Renal cortex interstitium (tissue), 11 donors: Measurements from ENCODE around the gene SHISA6. TPM values are rescaled to one million over a fixed set of nuclear protein-coding genes. Genes with fewer than 3 reads are reported as not detected.

ENCODE experiments used
- DNase-seq, 11 donors: peaks; one replicate each; pipeline ENCODE4 v3.0.0-alpha.2; 2013; ENCODE audit warnings: low read depth in 9 of 11, low spot score in 4 of 11; ENCODE audit errors: extremely low read depth in 1 of 11
- polyA plus RNA-seq, 3 donors: library from polyadenylated mRNA; unstranded; fragments of 120-200 nt; gene quantifications; one replicate each; pipeline ENCODE4 v1.2.1, GENCODE V29; 2013; ENCODE audit not compliant: insufficient read length in 3 of 3

SHISA6 gene
- polyA plus RNA-seq, 3 donors, result 1.1 to 2.3 (median 2.1) TPM

DNA sequence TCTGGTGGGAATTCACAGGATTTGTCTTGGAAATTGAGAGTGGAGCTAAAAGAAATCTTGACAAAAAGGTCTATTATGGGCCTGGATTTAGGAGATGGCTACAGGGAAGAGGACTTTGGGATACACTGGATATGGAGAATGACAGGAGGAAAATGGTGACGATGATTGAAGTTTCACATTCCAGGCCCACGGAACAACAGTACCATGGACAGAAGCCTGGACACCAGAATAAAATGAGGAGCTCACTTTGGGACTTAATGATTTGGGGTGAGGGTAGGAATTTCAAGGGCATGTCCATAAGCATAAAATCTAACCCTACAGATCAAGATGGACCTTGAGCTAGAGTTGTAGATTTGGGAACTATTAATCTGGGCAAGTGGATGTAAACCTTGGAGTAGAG lies 309.4 kb downstream of the SHISA6 start:
- DNase-seq, result no peak

DNA sequence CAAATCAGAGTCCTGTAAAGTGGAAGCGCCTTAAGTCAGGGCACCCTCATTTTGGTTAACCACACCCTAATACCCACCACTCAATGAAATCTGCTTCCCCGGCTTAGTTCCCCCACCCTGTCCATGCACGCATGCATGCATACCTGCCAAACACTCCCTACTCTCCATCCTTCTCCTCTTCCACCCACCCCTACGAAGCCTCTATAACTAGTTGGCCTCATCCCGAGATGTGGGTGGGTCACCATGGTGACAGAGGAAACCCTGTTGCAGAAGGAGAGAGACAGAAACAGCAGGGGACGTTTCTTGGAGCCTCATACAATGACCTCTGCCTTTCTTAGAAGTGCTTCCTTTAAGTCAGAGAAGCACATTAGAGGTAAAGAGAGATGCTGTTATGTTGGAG lies 310.4 kb downstream of the SHISA6 start:
- no peak for DNase-seq

DNA sequence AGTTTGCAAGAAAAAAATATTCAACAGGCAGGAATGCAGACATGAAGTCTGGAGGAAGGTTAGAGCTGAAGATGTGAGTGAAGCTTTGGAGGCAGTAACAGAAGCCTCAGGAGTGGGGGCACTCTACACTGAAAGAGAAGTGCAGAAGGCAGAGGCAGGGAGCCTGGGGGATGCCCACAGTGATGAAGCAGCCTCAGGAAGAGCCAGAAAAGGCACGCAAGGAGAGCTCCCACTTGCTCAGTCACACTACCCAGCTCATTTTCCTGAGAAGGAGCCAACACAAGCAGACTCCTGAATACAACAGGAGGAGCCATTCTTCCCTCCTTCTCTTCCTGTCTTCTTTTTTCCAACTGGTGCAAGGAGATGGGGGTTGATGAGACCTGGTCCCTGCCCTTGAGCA lies 312.1 kb downstream of the SHISA6 start:
- no peak for DNase-seq

DNA sequence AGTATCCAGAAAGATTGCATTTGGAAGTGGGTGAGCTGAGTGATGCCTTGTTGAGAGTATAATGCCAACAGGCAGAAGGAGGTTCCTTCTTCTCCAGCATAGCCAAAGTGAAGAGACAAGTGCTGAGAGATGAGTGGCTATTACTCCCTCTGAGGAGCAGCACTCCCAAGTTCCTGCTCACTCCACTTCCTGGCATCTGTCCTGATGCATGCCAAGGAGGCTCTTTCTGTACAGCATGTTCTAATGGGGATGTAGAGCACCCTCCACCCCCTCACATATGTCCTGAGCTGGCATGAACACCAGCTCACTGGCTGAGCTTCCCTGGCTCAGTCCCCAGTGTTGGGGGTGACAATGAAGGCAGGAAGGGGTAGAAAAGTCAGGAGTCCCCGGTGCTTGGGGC lies 313.0 kb downstream of the SHISA6 start:
- DNase-seq, result no peak

DNA sequence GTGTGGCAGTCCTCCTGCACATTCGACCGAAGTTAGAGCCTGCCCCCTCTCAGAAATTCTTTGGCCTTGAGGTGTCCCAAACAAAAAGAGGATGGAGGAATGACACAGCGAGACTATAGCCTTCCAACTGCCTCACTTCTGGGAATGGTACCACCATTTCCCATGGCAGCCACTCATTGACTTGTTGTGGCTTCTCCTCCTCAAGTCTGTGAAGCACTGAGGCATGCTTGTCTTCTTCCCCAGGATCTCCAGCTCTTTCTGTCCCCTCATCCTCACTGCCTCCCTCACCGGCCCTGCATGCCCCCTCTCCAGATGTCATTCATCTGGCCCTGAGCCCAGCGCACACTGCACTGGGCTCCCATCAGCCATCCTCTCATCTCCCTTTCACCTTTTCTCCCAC lies 313.5 kb downstream of the SHISA6 start:
- DNase-seq, result no peak

DNA sequence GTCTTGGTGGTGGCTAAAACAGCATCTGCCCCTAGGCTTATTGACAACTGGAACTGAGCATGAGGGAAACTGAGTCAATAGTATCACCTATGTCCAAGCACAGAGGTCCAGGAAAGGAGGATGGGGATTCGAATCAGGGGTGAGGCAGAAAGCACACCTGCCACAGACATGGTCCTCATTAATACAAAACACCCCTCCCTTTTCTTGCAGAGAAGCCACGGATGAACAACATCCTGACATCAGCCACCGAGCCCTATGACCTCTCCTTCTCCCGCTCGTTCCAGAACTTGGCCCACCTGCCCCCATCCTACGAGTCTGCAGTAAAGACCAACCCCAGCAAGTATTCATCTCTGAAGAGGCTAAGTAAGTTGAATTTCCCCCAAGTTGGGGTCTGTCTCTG lies 314.5 kb downstream of the SHISA6 start:
- DNase-seq, result no peak

DNA sequence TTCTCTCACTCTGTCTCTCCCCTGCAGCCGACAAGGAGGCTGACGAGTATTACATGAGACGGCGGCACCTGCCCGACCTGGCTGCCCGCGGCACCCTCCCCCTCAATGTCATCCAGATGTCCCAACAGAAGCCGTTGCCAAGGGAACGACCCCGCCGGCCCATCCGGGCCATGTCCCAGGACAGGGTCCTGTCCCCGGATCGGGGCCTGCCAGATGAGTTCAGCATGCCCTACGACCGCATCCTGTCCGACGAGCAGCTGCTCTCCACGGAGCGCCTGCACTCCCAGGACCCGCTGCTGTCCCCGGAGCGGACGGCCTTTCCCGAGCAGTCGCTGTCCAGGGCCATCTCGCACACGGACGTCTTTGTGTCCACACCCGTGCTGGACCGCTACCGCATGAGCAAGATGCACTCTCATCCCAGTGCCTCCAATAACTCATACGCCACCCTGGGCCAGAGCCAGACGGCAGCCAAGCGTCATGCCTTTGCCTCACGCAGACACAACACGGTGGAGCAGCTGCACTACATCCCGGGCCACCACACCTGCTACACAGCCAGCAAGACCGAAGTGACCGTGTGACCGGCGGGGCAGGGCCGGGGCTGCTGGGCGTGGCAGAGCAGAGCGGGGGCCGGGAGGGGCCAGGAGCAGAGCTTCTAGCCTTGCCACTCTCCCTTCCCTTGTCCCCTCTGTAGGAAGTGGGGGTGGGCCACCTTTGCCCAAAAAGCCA lies 316.9 kb downstream of the SHISA6 start:
- no peak for DNase-seq

DNA sequence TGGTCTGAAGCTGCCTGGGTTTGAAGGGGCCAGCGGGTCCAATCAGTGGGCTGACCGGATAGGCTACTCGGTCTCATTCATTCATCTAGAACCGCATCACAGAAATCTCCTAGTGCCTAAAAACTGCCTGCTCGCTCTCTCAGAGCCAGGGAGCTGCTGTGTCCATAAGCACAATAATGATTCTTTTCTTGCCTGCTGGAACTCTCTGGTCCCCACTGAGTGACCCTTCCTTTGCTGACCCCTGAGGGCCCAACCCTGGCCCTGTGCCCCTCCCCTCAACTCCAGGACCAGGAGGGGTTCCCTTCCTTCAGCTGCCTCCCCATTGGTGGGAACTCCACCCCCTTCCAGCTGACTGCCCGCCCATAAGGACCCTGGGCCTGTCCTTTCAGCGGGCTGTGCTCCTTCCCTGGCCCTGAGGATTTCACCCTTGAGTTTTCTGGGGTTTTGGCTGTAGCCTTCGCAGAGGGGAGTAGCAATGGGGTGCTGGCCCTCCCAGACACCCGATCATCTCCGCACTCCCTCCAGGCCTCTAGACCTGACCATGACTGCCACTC lies 317.7 kb downstream of the SHISA6 start:
- DNase-seq, result no peak

DNA sequence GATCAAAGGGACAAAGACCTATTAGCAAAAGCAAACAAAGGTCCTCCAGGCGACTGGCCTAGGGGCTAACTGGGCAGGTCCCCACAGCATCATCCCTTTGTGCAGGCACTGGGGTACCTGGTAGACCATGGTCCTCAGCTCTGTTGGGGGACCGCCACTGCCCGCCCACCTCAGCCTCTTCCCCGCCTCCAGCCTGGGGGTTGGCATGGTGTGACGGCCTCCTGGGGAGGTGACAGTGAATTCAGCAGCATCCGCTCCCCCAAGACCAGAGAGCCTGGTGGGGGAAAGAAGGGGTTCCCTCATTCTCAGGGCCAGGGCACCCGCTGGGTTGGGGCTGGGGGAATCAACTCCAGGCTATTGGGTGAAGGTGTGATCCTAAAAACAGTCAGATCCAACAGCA lies 318.6 kb downstream of the SHISA6 start:
- no peak for DNase-seq

DNA sequence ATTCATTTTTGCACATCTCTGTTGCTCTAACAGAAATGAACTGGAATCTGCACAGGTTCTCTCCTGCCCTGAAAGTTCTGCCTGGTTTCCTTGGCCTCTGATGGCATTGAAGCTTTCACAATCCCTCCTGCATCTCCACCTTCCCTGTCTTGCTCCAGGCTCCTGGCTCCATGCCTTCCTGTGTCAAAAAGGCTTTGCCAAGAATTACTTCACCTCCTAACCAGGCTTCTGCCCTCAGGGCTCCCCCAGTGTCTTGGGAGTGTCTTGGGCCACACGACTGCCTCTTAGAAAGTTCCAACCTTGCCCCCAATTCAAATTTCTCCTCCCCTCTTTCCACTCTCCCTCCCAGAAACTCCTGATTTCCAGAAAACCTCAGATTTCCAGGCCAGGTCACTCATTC lies 320.3 kb downstream of the SHISA6 start:
- DNase-seq, result no peak

DNA sequence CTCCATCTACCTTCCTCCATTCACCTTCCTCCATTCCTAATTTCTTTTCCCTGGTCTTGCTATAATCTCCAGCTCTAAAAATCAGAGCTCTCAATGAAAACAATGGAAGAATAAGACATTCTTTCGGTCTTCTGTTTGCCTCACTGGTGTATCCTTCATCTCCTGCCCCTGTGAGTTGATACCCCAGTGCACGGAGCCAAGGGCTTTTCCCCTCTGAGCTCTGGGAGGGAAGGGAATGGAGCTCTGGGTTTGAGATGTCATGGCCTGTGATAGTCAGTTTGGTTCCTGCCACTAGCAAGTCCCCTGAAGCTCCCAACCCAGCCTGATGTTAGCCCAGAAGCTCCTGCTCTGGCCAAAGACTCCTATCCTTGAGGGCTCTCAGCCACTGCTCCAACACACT lies 320.7 kb downstream of the SHISA6 start:
- no peak for DNase-seq

DNA sequence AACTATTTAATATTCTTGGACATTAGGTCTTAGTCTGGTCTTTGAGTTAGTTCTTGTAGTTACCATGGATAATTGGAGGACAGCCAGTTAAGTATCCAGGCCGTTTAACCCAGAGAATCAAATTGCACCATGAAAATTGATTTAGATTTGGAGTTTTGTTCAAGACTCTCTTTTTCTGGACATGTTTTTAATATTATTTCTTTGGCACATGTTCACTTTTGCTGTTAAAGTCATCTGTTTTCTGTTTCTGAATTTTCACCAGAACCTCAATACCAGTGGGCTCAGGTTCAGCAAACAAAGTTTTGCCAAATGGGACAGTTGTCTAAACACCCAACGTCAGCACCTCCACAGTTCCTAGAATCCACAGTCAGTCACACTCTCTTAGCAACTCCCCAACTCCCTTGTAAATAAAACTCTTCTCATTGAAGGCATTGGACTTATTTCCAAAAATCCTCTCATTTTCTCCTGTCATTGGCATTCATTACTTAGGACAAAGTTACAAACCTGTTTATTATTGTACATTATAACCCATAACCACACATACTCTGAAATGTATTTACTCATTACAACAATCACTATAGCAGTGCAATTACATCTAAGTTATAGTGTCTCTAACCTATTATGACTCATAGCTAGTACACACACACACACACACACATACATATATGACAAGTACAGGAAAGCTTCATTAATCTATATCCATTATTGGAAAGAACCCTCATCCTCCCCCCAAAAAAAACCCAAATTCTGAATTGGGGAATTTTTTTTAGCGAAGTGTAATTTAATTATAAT lies 323.8 kb downstream of the SHISA6 start:
- DNase-seq, result no peak

DNA sequence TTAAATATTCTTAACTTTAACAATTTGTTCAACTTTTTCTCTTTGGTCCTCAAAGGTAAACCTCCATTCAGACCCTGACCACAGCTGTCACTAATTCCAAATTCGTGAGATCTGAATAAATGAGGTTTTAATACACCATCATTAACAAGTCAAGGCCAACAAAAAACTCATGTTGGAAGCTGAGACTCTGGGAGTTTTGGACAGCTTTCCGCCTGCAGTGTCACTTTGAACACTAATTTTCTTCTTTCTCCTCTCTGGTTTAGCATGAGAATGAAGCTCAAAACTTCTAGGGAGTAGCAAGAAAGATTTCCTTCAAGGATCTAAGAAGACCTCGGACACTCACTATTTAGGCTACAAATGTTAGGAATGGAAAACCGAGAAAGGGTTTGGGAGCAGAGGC lies 324.6 kb downstream of the SHISA6 start:
- DNase-seq, result no peak

DNA sequence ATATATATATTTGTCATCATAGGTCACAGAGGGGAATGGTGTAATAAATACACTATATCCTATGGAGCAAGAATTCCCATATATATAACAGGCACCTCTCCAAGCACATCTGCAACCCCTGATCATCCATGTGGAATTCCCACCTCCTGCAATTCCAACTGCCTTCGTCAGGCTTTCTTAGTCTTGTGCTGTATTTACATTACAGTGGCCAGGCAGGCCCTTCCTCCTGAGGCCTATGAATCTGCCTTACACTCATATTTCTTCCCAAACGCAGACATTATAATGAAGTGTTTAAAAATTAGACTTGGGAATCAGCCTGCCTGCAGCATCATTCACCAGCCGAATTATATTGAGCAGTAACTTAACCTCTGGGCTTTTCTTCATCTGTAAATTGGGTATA lies 338.0 kb downstream of the SHISA6 start:
- no peak for DNase-seq

DNA sequence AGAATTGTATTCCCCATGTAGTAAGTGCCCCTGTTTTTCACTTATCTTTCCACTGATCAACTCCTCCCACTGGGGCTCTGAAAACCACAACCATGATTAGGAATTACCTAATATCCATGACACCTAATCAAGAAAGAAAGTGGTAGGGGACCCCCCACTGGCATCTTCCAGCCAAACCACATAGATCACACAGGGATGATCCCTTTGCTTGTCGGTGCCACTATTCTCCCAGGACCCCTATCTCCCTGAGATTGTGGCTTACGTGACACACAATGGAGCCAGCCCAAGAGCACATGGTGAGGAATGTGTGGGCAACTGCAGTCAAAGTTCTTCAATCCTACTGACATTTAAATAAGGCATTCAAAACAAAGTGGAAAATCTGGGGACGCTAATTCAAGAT lies 339.7 kb downstream of the SHISA6 start:
- no peak for DNase-seq

DNA sequence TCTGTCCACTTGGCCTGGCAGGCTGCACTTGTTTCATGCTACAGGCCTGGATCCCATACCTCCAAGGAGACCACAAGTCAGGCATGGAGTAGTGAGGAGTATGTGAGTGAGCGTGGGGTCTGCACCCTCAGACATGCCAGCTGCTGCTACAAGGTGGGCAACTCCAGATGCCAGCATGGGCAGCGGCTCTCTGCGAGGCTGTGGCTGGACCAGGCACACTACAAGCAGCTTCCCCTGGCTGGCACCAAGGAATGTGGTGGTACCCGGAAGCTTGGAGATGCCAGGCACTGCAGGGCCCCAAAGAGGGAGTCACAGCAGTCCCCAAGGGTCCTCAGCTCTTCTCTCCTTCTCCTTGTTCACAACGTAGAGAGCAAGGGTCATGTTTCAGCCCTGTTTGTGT lies 341.2 kb downstream of the SHISA6 start:
- no peak for DNase-seq

DNA sequence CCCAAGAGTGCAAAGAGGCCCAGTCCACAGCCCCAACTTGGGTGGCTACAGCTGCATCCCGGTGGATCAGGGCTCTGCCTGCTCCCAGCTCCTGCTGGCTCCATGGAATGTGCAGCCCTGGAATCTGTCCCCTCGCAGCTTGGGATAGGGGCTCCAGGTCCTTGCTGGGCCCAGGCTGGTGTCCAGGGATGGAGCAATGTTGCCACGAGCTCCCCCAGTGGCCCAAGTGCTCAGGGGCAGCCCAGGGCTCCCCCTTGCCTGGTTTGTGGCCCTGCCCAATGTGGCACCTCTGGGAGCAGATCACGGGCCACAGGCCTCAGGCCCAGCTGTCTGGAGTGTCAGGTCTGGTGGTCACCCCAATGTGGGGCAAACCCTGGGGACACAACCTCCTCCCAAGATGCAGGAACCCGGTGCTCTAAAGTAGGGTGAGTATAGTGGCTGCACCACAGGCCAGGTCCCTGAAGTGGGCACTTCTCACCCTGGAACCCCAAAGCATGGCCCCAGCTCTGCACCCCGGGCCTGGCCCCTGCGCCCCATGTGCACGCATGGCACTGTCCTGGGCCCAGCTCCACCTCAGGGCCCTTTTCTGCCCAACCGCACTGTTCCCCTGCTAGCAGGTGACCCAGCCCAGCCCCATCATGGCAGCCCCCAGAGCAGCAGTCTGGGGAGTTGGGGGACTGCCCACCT lies 342.4 kb downstream of the SHISA6 start:
- no peak for DNase-seq

DNA sequence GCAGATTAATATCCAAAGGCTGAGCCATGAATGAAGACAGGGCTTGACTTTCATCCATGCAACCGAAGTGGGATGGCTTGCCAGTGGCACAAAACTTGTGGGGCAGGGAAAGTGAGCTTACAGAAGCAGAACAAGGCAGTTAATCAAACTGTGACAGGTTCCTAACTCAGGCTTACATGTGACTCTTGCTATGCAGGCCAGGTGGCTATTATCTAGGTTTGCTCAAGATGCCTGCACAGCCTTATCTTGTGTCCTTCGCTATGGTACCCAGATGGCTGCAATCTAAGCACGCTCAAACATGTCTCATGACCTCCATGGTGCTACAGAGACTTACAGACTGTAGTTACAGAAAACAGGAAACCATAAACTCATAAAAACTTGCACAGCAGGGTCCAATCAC lies 348.7 kb downstream of the SHISA6 start:
- DNase-seq, result peak in 5 of 11 donors; percentile 17 to 45 (median 25)

DNA sequence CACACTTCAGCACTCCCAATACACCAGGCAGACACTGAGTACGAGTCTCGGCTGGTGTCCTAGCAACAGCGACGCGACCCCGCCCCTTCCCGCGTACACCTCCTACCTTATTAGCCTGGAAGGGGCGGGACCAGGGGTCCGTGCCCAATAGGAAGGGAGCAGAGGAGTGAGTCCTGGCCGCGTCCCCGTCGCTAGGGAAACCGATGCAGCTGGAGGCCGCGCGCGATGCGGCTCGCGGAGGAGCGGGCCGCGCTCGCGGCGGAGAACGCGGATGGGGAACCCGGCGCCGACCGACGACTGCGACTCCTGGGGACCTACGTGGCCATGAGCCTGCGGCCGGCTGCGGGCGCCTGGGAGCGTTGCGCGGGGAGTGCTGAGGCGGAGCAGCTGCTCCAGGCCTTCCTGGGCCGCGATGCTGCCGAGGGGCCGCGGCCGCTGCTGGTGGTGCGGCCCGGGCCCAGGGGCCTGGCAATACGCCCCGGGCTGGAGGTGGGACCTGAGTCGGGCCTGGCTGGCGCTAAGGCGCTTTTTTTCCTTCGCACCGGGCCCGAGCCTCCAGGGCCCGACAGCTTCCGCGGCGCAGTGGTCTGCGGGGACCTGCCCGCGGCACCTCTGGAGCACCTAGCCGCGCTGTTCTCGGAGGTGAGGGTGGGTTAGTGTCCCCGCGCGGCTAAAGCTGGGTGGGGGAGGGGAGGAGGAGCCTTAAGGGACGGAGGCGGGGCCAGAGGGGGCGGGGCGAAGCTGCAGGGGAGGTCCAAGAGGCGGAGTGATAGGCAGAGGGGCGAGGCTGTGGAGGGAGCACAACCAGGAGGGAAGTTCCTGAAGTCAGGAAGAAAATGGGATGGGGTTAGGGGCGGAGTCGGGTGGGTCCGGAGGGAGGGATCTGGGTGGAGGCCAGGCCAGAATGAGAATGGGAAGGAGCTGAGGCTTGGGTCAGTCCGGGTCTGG lies 357.5 kb downstream of the SHISA6 start, which contains the start of gene DNAH9:
DNAH9 (plus strand) TSS at position 197 of the 948 bp plus-strand sequence; CDS start at position 226, 29 bp downstream.
- peak; percentile 88 to 98 (median 93) for DNase-seq
